GM12873 (cell line): Measurements from ENCODE around the gene SETD1A.

Experiments used
- TF ChIP-seq, protein P1 (sequence below): IDR thresholded peaks from 2 replicates; pipeline ENCODE4 v1.5.1; 2012; ENCODE audit warnings: low read depth, mild to moderate bottlenecking, moderate library complexity, low read length, control low read depth; ENCODE audit not compliant: insufficient read depth; ENCODE audit errors: missing control alignments

The SETD1A gene

DNA sequence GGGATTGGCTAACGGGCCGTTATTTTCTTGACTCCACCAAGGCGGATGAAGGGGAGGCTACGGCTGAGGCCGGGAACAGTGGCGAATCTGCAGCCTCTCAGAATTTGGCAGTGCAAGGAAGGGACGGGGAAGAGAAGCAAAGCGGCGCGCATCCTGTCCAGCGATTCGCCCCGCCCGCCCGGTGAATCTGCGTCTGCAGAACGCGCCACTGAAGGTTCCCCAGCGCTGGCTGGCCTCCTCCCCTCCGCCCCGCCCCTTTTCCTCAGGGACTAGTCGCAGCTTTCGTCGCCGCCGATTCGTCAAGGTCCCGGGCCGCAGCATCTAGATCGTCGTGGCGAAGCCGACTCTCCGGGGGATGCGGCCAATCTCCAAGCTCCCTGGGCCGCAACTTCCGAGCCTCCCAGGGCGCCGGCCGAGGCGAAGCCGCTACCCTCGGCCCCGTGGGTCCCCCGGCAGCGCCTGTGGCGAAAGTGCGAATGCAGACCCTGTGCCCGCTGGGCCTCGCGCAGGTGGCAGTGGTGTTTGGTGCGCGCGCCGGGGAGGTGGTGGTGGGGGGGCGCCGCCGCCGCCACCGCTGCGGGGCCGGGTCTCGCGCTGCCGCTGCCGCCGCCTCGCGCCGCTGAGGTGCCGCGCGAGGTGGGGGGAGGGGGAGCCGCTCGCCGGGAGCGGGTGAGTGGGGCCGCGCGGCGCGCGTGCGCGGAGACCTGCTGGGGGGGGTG is at the start of gene SETD1A:
SETD1A (plus strand) TSS at position 299 of the 719 bp plus-strand sequence. CDS start 978 bp downstream, outside the sequence.
- TF ChIP-seq, protein P1, sequence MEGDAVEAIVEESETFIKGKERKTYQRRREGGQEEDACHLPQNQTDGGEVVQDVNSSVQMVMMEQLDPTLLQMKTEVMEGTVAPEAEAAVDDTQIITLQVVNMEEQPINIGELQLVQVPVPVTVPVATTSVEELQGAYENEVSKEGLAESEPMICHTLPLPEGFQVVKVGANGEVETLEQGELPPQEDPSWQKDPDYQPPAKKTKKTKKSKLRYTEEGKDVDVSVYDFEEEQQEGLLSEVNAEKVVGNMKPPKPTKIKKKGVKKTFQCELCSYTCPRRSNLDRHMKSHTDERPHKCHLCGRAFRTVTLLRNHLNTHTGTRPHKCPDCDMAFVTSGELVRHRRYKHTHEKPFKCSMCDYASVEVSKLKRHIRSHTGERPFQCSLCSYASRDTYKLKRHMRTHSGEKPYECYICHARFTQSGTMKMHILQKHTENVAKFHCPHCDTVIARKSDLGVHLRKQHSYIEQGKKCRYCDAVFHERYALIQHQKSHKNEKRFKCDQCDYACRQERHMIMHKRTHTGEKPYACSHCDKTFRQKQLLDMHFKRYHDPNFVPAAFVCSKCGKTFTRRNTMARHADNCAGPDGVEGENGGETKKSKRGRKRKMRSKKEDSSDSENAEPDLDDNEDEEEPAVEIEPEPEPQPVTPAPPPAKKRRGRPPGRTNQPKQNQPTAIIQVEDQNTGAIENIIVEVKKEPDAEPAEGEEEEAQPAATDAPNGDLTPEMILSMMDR = no peak

DNA sequence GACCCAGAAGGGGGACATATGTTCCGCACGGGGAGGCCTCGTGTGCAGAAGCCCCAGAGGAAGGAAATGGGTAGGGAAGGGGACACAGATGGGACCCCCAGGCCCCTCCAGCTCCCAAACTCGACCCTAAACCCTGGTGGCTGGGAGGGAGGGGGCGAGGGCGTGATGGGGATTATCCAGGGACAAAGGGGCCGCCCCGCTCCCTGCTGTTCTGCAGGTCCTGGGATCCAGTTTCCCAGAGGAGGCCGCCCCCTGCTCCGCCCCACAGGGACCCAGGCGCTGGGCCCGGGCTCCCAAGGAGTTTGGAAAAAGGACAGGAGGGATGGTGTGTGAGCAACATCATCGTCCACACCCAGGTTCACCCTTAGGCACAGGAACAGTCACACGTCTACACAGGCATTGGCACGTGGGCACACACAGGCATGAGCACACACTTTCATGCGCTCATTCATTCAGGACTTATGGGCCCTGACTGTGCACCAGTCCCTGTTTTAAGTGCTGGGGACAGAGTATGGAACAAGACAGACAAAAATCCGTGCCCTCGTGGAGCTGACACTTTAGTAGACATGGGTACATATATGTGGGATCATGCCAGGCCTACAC is 47.0 kb upstream of the SETD1A start:
- TF ChIP-seq, protein P1 = no peak

DNA sequence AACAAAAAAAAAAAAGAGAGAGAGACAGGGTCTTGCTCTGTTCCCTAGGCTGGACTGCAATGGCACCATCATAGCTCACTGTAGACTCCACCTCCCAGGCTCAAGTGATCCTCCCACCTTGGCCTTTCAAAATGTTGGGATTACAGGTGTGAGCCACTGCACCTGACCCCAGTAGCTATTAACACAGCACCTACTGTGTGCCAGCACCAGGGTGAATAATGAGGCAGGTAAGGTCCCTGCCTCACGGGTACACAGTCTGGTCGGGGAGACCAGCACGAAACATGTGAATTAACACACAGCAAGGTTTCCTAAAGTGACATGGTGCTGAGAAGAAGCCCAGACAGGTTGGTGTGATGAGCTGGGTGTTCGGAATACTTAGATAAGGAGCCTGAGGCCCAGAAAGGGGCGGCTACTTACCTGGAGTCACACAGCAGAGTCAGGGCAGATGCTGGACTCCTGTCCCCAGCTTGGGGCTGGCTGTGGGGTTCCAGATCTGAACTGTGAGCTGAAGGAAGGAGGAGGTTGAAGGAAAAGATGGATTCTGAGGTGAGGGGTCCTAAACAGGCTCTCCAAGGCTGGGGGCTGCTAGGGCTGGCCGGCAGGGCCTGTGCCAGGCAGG is 44.7 kb upstream of the SETD1A start:
- TF ChIP-seq, protein P1 = no peak

DNA sequence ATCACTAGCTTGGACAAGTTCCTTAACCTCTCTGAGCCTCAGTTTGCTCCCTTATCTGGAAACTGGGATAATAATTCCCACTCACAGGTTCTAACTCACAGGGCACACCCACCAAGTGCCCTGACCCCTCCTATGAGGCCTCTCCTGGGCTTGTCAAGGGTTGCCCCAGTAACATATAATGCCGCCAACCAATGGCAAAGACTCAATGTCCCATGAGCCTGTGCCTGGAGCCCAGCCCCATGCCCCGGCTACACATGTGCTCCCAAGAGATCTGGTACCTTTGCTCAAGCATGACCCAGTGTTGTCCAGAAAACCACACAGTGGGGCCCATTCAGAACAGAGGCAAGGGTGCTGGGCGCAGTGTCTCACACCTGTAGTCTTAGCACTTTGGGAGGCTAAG is 42.7 kb upstream of the SETD1A start:
- TF ChIP-seq, protein P1 = no peak

DNA sequence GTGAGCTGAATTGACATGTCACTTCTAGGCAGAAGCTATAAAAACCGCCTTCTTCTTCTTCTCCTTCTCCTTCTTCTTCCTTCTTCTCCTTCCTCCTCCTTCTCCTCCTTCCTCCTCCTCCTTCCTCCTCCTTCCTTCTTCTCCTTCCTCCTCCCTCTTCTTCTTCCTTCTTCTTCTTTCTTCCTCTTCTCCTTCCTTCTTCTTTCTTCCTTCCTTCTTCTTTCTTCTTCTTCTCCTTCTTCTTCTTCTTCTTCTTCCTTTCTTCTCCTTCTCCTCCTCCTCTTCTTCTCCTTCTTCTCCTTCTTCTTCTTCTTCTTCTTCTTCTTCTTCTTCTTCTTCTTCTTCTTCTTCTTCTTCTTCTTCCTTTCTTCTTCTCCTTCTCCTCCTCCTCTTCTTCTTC is 38.9 kb upstream of the SETD1A start:
- TF ChIP-seq, protein P1 = no peak

DNA sequence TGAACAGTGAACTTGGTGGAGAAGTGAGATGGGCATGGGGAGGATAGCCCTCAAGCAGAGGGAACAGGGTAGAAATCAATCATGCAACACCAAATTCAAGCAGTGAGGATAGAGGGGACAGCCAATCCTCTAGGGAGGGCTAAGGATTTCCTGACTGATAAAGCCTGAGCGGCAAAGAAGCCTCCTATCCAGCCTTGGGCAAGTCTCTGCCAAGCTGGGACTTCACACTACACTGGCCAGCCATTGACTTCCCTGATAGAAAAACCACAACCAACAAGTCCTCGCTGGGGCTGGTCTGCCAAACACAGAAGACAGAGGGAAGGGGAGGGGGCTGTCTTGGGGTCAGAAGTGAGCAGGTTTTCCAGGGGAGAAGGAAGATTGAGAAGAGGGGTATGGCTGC is 36.7 kb upstream of the SETD1A start:
- TF ChIP-seq, protein P1 = no peak

DNA sequence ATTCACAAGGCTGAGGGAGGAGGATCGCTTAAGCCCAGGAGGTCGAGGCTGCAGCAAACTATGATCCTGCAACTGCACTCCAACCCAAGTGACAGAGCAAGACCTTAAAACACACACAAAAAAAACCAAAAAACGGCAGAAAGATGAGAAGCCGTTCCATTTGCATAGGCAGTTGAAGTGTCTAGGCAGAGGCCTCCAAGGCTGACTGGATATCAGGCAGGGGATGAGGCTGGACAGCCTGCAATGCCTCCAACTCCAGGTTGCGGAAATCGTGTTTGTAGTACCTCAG is 36.2 kb upstream of the SETD1A start:
- TF ChIP-seq, protein P1 = no peak
